ENCODE results near the gene CCDC88C. TPM values are rescaled to one million over a fixed set of nuclear protein-coding genes. Genes with fewer than 3 reads are reported as not detected.

CCDC88C gene
- total RNA-seq, 2 experiments from 2014 or later, result 73.7 to 82.8 TPM

DNA sequence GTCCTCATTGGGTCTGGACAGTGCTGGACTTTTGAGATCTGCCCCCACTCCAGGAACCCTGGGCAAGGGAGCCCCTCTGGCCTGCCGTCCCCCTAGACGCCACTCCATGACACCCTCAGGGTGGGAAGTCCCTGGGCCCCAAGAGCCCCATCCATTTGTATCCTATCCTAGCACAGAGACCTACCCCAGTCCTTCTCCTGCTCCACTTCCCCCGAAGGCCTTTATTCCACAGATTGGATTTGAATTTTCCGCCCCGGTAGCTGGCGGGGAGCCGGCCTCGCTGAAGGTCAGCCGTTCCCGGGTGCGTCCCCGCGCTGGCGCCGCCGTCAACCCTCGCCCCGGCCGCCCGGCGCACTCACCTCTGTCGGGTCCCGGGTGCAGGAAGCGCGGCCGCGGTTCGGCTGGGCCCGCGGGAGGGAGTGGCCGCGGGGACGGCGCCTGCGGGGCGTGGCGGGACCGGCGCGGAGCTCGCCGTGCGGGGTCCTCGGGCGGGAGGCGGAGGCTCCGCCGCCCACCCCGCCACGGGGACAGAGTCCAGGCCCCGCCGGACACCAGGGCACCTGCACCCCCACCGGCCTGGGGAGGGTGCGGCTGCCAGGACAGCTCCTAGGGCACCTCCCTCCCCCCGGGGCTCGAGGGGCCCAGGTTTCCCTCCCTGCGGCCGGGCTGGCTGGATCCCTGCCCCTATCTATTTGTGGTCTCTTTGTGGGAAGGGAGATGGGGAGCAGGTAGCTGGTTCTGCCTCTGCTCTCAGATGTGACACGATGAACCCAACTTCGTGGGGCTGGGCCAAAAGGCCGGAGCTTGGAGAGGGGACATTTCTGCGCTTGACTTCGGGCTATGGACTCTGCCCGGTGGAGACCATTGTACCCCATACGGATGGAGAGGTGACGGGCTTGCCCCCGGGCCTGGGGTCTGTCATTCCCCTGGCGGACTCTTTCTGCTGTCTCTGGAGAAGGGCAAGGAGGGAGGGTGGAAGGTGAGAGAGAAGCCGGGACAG, 153.2 kb downstream of the CCDC88C start:
- Mint-ChIP-seq H3K4me1 (peaks cover 58% of the 10 kb centered on the region), H3K4me3 (peak overlapping the region; percentile 64), H3K9me3 (ENCODE audit: low read depth) (no peaks in the 10 kb centered on the region), H3K27ac (peak overlapping the region; percentile 66), H3K36me3 (ENCODE audit: low read depth) (peaks cover under 1% of the 10 kb centered on the region), H3K27me3 (no peaks in the 10 kb centered on the region)
- CTCF ChIA-PET, result interaction anchor here (0.7 to 2.0 kb wide), 4 partner anchors 20 to 102 kb away, joined by 3 to 7 read pairs (median 4); partner anchors contain the start of gene GPR68
- POLR2A ChIA-PET, result interaction anchor here (1.2 kb wide), 1 partner anchor 21 kb away, joined by 7 read pairs; no protein-coding TSS in a partner anchor
- peak; percentile 44 for ATAC-seq
- DNase-seq, result no peak
- intact Hi-C loops (cut with DNase I, micrococcal nuclease), result loop anchor here in 1 of 2 experiments (5.0 kb wide), 1 partner anchor 37 kb away; no protein-coding TSS in a partner anchor

DNA sequence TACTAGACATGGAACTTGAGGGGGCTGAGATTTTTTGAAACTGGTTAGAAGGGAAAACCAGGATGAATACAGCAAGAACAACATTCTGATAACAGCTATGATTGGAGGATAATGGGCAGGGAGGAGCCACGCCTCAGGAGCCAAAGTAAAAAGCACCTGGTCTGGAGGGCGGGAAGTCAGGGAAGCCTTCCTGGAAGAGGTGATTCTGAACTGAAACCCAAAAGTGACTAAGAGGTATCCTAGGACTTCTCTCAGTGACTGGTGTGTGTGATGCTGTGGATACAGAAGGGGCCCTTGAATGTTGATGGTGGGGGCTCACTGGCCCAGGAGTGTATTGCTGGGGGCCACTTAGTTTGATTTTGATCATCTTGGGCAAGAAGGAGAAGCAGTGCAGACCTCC, 154.3 kb downstream of the CCDC88C start:
- POLR2A ChIA-PET, result no interaction called here
- Mint-ChIP-seq H3K4me3 (peak overlapping the region; percentile 64), H3K36me3 (ENCODE audit: low read depth) (no peaks in the 10 kb centered on the region), H3K9me3 (ENCODE audit: low read depth) (no peaks in the 10 kb centered on the region), H3K27me3 (no peaks in the 10 kb centered on the region), H3K4me1 (peaks cover 59% of the 10 kb centered on the region), H3K27ac (peak overlapping the region; percentile 67)
- DNase-seq, result no peak
- ATAC-seq, result no peak
- intact Hi-C loops (cut with DNase I, micrococcal nuclease), result loop anchor here in 1 of 2 experiments (5.0 kb wide), 1 partner anchor 36 kb away; no protein-coding TSS in a partner anchor
- CTCF ChIA-PET, result interaction anchor here (0.9 to 2.0 kb wide), 2 partner anchors 20 to 86 kb away, joined by 5 to 7 read pairs; no protein-coding TSS in a partner anchor

DNA sequence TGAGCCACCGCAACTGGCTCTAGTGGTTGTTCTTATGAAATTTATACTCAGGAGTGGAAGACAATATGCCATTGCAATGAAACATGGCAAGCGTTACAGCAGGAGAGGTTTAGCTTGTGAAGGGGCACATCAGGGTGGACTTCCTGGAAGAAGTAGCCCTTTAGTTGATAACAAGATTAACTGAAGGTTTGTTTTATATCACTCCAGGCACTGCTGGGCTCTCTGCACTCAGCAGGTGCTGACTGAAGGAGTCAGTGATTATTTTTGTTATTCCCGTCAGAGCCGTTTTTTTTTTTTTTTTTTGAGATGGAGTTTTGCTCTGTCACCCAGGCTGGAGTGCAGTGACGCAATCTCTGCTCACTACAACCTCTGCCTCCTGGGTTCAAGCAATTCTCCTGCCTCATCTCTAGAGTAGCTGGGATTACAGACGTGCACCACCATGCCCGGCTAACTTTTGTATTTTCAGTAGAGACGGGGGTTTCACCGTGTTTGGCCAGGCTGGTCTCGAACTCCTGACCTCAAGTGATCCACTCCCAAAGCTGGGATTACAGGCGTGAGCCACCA, 155.6 kb downstream of the CCDC88C start:
- ChIA-PET CTCF (interaction anchor here (0.9 to 1.4 kb wide), 3 partner anchors 13 to 17 kb away, joined by 3 to 4 read pairs (median 3); no protein-coding TSS in a partner anchor), POLR2A (interaction anchor here (2.5 kb wide), 1 partner anchor 19 kb away, joined by 7 read pairs; no protein-coding TSS in a partner anchor)
- intact Hi-C loops (cut with DNase I, micrococcal nuclease), result loop anchor here (1.0 to 5.0 kb wide), 2 partner anchors 33 to 35 kb away; no protein-coding TSS in a partner anchor
- H3K36me3 Mint-ChIP-seq (ENCODE audit: low read depth), result no peaks in the 10 kb centered on the region
- ATAC-seq (no peak), DNase-seq (no peak)
- H3K4me3 Mint-ChIP-seq, result no peak overlapping the region
- peaks cover 61% of the 10 kb centered on the region for H3K4me1 Mint-ChIP-seq
- peak overlapping the region; percentile 33 for H3K27ac Mint-ChIP-seq
- H3K27me3 Mint-ChIP-seq, result no peaks in the 10 kb centered on the region
- H3K9me3 Mint-ChIP-seq (ENCODE audit: low read depth), result no peaks in the 10 kb centered on the region

DNA sequence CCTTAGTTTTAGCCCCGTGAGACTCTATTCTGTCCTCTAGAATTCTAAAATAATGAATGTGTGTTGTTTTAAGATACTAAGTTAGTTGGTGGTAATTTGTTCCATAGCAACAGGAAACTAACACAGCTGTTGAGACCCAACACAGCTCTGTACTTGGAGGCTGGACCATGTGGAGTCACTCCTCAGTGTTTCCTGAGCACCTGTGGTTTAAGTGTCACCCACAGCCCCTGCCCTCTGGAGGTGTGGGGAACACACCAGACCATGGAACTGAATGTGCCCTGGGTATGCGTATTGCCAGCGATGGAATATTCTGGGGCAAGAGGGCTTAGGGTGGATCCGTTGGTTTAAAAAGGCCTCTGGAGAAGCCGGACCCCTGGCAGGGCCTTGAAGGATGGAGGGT, 156.5 kb downstream of the CCDC88C start:
- ChIA-PET CTCF (interaction anchor here (0.9 to 1.4 kb wide), 2 partner anchors 12 to 18 kb away, joined by 3 read pairs; no protein-coding TSS in a partner anchor), POLR2A (interaction anchor here (0.6 to 2.5 kb wide), 2 partner anchors 15 to 18 kb away, joined by 3 to 7 read pairs; no protein-coding TSS in a partner anchor)
- no peaks in the 10 kb centered on the region for H3K27me3 Mint-ChIP-seq
- peak overlapping the region; percentile 49 for H3K27ac Mint-ChIP-seq
- intact Hi-C loops (cut with DNase I, micrococcal nuclease), result loop anchor here (1.0 to 5.0 kb wide), 2 partner anchors 32 to 34 kb away; no protein-coding TSS in a partner anchor
- H3K4me1 Mint-ChIP-seq, result peaks cover 61% of the 10 kb centered on the region
- ATAC-seq (peak; percentile 70), DNase-seq (peak; percentile 74)
- H3K9me3 Mint-ChIP-seq (ENCODE audit: low read depth), result no peaks in the 10 kb centered on the region
- no peaks in the 10 kb centered on the region for H3K36me3 Mint-ChIP-seq (ENCODE audit: low read depth)
- H3K4me3 Mint-ChIP-seq, result no peak overlapping the region

DNA sequence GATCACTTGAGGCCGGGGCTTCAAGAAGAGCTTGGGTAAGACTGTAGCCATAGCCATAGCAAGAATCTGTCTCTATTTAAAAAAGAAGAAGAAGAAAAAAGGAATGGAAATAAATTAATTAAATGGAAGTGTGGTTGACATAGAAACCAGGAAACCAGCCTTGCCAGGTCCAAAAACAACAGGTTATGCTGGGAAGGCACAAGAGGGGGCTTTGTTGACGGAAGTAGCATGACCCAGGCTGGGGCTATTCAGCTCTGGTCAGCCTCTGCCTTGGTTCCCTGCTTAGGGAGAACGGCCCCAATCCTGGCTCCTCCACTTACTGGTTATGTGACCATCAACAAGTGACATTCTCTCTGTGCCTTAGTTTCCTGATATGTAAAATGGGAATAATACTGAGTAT, 158.7 kb downstream of the CCDC88C start:
- no peaks in the 10 kb centered on the region for H3K36me3 Mint-ChIP-seq (ENCODE audit: low read depth)
- DNase-seq, result no peak
- H3K27ac Mint-ChIP-seq, result no peak overlapping the region
- H3K9me3 Mint-ChIP-seq (ENCODE audit: low read depth), result no peaks in the 10 kb centered on the region
- H3K27me3 Mint-ChIP-seq, result no peaks in the 10 kb centered on the region
- intact Hi-C loops (cut with DNase I, micrococcal nuclease), result no loop called here
- ChIA-PET POLR2A (interaction anchor here (2.3 kb wide), 1 partner anchor 20 kb away, joined by 7 read pairs; no protein-coding TSS in a partner anchor), CTCF (interaction anchor here (2.2 kb wide), 1 partner anchor 82 kb away, joined by 9 read pairs; no protein-coding TSS in a partner anchor)
- H3K4me1 Mint-ChIP-seq, result peaks cover 63% of the 10 kb centered on the region
- ATAC-seq, result no peak
- H3K4me3 Mint-ChIP-seq, result no peak overlapping the region

DNA sequence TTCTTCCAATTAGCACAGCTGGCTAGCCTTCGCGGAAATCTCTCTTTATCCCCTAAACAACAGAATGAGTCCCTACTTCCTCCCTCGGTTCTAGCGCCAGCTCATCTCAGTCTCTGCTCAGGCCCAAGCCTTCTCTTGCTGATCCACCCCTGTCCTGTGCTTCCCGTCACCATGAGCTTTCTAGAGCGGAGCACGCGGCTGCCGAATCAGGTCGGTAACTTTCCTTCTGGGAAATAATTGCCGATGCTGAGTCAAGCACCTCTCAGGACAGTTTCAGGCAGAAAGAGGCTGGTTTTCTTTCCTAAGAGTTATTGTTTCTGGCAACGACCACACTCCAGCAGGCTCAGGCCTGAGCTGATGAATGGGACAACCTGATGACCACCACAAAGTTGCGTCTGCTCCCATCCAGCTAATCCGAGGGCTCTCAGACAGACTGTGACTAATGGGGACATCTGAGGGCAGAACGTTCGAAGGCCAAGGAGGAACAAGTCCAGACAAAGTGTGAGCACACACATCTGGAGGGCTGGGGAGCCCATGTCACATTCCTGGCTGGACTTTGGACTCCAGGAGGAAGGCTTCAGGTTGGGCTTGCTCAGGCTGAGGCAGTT, 159.5 kb downstream of the CCDC88C start:
- peaks cover 58% of the 10 kb centered on the region for H3K4me1 Mint-ChIP-seq
- ChIA-PET POLR2A (interaction anchor here (0.6 to 2.3 kb wide), 2 partner anchors 19 to 332 kb away, joined by 4 to 7 read pairs; no protein-coding TSS in a partner anchor), CTCF (interaction anchor here (0.9 to 2.2 kb wide), 3 partner anchors 9 to 81 kb away, joined by 4 to 9 read pairs (median 5); no protein-coding TSS in a partner anchor)
- peak overlapping the region; percentile 77 for H3K27ac Mint-ChIP-seq
- intact Hi-C loops (cut with DNase I, micrococcal nuclease), result no loop called here
- H3K4me3 Mint-ChIP-seq, result no peak overlapping the region
- no peaks in the 10 kb centered on the region for H3K9me3 Mint-ChIP-seq (ENCODE audit: low read depth)
- H3K27me3 Mint-ChIP-seq, result no peaks in the 10 kb centered on the region
- ATAC-seq, result peak; percentile 22
- no peak for DNase-seq
- no peaks in the 10 kb centered on the region for H3K36me3 Mint-ChIP-seq (ENCODE audit: low read depth)

DNA sequence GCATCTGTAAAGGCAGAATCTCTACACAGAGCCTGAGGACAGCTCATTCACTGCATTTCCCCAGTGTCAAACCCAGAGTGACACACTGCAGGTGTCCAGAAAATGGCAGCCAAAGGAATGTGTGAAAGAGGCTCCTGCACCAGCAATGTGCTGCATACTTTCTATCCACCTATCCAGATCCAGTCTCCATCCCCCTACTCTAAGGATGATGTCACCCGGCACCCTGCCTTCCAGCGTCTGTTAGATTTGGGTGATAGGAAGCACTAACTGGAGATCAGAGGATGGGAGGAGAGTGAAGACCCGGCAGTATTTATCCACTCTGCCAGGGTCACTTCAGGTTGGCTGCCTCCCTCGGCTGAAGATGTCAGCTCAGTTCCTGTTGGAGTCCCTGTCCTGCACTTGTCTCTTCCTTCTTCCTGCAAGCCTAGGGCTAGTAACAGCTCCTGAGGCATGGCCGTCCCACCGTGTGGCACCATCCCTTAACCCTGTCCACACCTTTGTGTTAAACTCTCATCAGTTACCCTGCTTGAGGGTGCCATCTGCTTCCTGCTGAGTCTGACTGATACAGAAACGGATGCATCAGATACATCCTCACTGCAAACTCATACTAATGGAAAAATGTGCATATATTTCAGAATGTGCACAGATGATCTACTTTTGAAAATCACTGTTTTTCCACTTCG, 160.2 kb downstream of the CCDC88C start:
- Mint-ChIP-seq H3K27me3 (no peaks in the 10 kb centered on the region), H3K9me3 (ENCODE audit: low read depth) (no peaks in the 10 kb centered on the region), H3K4me3 (no peak overlapping the region), H3K4me1 (peaks cover 59% of the 10 kb centered on the region), H3K27ac (peak overlapping the region; percentile 77), H3K36me3 (ENCODE audit: low read depth) (no peaks in the 10 kb centered on the region)
- intact Hi-C loops (cut with DNase I, micrococcal nuclease), result loop anchor here in 1 of 2 experiments (2.0 kb wide), 1 partner anchor 15 kb away; no protein-coding TSS in a partner anchor
- DNase-seq (no peak), ATAC-seq (peak; percentile 59)
- ChIA-PET CTCF (interaction anchor here (0.9 to 1.7 kb wide), 3 partner anchors 8 to 29 kb away, joined by 4 to 5 read pairs (median 4); no protein-coding TSS in a partner anchor), POLR2A (interaction anchor here (0.6 to 2.3 kb wide), 2 partner anchors 18 to 332 kb away, joined by 4 to 7 read pairs; no protein-coding TSS in a partner anchor)

DNA sequence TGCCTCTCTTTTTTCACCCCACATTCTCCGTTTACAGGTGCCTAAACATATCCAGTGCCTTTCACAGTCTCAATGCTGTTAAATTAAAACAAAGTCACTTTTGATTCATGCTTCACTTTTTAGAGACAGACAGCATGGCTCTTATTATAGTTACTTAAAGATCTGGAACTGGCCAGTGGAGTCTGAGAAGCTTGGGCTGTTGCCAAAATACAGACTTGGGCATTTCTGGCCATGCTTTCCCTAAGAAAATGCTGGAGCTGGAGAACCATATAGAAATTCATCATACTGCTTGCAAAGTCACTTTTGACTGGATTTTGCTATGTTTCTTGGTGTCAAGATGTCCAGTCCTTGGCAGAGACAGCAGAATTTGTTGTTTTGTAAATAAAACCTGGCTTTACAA, 161.0 kb downstream of the CCDC88C start:
- H3K9me3 Mint-ChIP-seq (ENCODE audit: low read depth), result no peaks in the 10 kb centered on the region
- POLR2A ChIA-PET, result interaction anchor here (2.3 kb wide), 1 partner anchor 18 kb away, joined by 7 read pairs; no protein-coding TSS in a partner anchor

DNA sequence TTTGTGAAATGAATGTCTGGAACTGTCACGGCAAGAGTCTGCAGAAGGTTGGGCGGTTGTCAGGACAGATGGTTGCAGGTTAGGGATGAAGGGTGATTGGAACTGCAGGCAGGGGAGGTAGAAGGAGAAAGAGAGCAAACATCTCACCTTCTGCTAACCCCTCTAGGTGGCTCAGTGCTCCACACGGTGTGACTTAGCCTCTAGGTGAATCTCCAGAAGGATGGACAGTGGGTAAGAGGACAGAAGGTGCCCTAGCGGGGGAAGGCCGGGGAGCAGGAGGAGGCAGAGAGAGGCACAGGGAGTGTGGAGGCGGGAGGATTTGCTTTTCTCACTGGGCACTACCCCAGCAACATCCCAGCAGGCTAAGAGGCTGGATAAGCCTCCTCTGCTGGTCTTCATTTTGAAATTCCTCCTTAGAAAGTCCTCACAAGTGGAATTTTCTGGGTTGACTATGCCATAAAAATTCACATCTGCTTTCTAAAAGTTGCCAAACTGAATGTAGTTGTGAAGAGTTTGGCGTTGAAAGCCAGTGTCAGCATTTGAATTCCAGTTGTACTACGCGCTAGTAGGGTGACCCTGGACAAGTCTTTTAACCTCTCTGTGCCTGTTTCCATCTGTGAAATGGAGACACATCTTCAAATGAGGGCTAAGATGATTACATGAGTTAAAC, 162.5 kb downstream of the CCDC88C start:
- Mint-ChIP-seq H3K4me1 (peaks cover 66% of the 10 kb centered on the region), H3K36me3 (ENCODE audit: low read depth) (peaks cover 11% of the 10 kb centered on the region), H3K9me3 (ENCODE audit: low read depth) (no peaks in the 10 kb centered on the region), H3K27me3 (no peaks in the 10 kb centered on the region), H3K4me3 (no peak overlapping the region), H3K27ac (peak overlapping the region; percentile 76)
- ATAC-seq (no peak), DNase-seq (no peak)
- ChIA-PET POLR2A (no interaction called here), CTCF (interaction anchor here (1.0 to 1.7 kb wide), 6 partner anchors 10 to 78 kb away, joined by 3 to 8 read pairs (median 4); partner anchors contain the start of gene GPR68)
- intact Hi-C loops (cut with DNase I, micrococcal nuclease), result no loop called here

More for the DNA sequence above, 161.0 kb downstream of the CCDC88C start:
- intact Hi-C loops (cut with DNase I, micrococcal nuclease), result loop anchor here in 1 of 2 experiments (2.0 kb wide), 1 partner anchor 14 kb away; no protein-coding TSS in a partner anchor
- Mint-ChIP-seq H3K27ac (no peak overlapping the region), H3K36me3 (ENCODE audit: low read depth) (peaks cover 4% of the 10 kb centered on the region), H3K27me3 (no peaks in the 10 kb centered on the region), H3K4me1 (peaks cover 63% of the 10 kb centered on the region), H3K4me3 (no peak overlapping the region)
- ATAC-seq (no peak), DNase-seq (no peak)
- CTCF ChIA-PET, result interaction anchor here (0.9 to 1.7 kb wide), 5 partner anchors 11 to 63 kb away, joined by 3 to 8 read pairs (median 4); partner anchors contain the start of gene GPR68

Data from activated CD4-positive, alpha-beta T cell treated with anti-CD3 and anti-CD28 coated beads for 36 hours (primary cell).